Measurements from ENCODE around the gene IL17B.

DNA sequence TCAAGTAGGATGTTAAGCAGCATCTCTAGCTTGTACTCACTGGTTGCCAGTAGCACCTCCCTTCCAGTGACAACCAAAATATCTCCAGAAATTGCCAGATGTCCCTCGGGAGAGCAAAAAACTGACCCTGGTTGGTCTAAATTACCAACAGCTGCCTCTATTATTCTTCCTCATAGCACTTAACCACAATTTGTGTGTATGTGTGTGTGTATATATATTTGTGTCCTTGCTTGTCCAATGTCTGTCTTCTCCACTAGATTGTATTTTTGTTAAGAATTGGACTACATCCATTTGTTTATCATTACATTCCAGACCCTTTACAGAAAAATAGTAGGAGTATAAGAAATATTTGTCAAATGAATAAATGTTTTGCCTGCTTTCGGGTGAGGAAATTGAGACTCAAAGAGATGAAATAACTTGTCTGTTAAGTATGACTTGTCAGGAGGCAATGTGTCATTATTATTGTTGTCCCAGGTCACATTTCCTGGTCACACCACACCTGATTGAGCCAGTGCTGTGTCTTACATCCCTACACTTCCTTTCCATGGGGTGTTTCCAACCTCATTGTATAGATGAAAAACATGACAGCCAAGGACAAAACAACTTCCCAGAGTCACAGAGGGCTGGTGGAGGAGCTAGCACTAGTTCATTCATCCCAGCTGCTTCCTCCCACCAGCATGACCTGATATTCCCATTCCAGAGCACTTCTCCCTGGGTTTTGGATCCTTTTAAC is 45.2 kb downstream of the IL17B start:
- TF ChIP-seq POLR2AphosphoS5 (IDR thresholded peaks at IDR 0.05; ENCODE audit: low read depth) (no peak), CTCF (conservative IDR thresholded peaks at IDR 0.05; ENCODE audit: low read depth in 2 of 2) (no peak)

Measured in GM23338 (cell line).